H1 (cell line): ENCODE measurements around the gene RPS6KC1. TPM values are rescaled to one million over a fixed set of nuclear protein-coding genes. Genes with fewer than 3 reads are reported as not detected.

Experiments
- CTCF ChIA-PET: fragments of 300-600 bp; sonication (Branson Sonifier 250); formaldehyde crosslinking; loops from one replicate; lab custom pipeline; 2021; ENCODE audit not compliant: partially characterized antibody; lab: Charles Lee
- POLR2A ChIA-PET: fragments of 300-600 bp; sonication (Branson Sonifier 250); formaldehyde crosslinking; loops from one replicate; lab custom pipeline; 2021; ENCODE audit warnings: inconsistent platforms; ENCODE audit not compliant: partially characterized antibody; lab: Charles Lee
- DNase-seq, 2 experiments: peaks; one replicate each; pipeline versions ENCODE4 v3.0.0 to v3.0.0-alpha.2; 2010 to 2022; ENCODE audit warnings: low spot score in 2 of 2, low read depth in 1 of 2, mixed read lengths in 1 of 2
- FAIRE-seq: peaks from 2 replicates; lab custom pipeline; 2011; peaks lifted over from hg19 to GRCh38; lab: Jason Lieb, UNC
- H2AFZ ChIP-seq: 2 replicates; pipeline ENCODE4 v1.8.1; 2012; ENCODE audit warnings: low read length, inconsistent platforms
- H2AK5ac ChIP-seq: 2 replicates; pipeline ENCODE4 v1.6.1; 2013; ENCODE audit warnings: low read depth, low read length
- H2BK120ac ChIP-seq: replicated peaks from 2 replicates; pipeline ENCODE3; 2013; ENCODE audit warnings: low read depth, low read length, inconsistent platforms
- H2BK12ac ChIP-seq: 2 replicates; pipeline ENCODE4 v1.6.1; 2013; ENCODE audit warnings: low read depth, low read length
- H2BK15ac ChIP-seq: 2 replicates; pipeline ENCODE4 v1.6.1; 2013; ENCODE audit warnings: low read length
- H2BK20ac ChIP-seq: 2 replicates; pipeline ENCODE4 v1.6.1; 2013; ENCODE audit warnings: low read length
- H2BK5ac ChIP-seq: 2 replicates; pipeline ENCODE4 v1.6.1; 2013; ENCODE audit warnings: low read depth, low read length
- H3K14ac ChIP-seq: 2 replicates; pipeline ENCODE4 v1.6.1; 2013; ENCODE audit warnings: inconsistent platforms; ENCODE audit not compliant: insufficient read length
- H3K18ac ChIP-seq: 2 replicates; pipeline ENCODE4 v1.6.1; 2013; ENCODE audit warnings: low read length; ENCODE audit errors: extremely low read depth
- H3K23ac ChIP-seq: 2 replicates; pipeline ENCODE4 v1.6.1; 2013; ENCODE audit warnings: inconsistent platforms; ENCODE audit not compliant: insufficient read length
- H3K23me2 ChIP-seq: 2 replicates; pipeline ENCODE4 v1.6.1; 2013; ENCODE audit warnings: low read depth, low read length
- H3K27ac ChIP-seq: 2 replicates; pipeline ENCODE4 v1.6.1; 2011; ENCODE audit warnings: low read depth, low read length, inconsistent platforms
- H3K27me3 ChIP-seq, 4 experiments: replicated peaks in 1 of 4; 1 replicate in 1 of 4; 2 replicates in 3 of 4; pipeline versions ENCODE4 v1.6.1 to v1.8.1; 2011 to 2013; ENCODE audit warnings: low read length in 3 of 4, mild to moderate bottlenecking in 3 of 4, inconsistent platforms in 2 of 4, mixed read lengths in 2 of 4, moderate library complexity in 1 of 4; ENCODE audit not compliant: control insufficient read depth in 3 of 4, insufficient read depth in 3 of 4; ENCODE audit errors: extremely low read depth in 1 of 4
- H3K36me3 ChIP-seq, 4 experiments: 2 replicates each; pipeline versions ENCODE4 v1.6.1 to v1.8.1; 2011 to 2013; ENCODE audit warnings: mild to moderate bottlenecking in 4 of 4, low read length in 3 of 4, moderate library complexity in 2 of 4, control low read depth in 1 of 4, inconsistent platforms in 1 of 4; ENCODE audit not compliant: insufficient read depth in 4 of 4, control insufficient read depth in 2 of 4
- H3K4ac ChIP-seq: replicated peaks from 2 replicates; pipeline ENCODE3; 2013; ENCODE audit warnings: low read length, low read depth, mixed read lengths, inconsistent platforms; ENCODE audit not compliant: insufficient read length
- H3K4me1 ChIP-seq, 4 experiments: replicated peaks in 1 of 4; 1 replicate in 1 of 4; 2 replicates in 3 of 4; pipeline versions ENCODE4 v1.6.1 to v1.8.1; 2011 to 2013; ENCODE audit warnings: low read length in 3 of 4, inconsistent platforms in 2 of 4, mixed read lengths in 1 of 4; ENCODE audit not compliant: insufficient read depth in 4 of 4, control insufficient read depth in 3 of 4
- H3K4me2 ChIP-seq, 2 experiments: 2 replicates each; pipeline versions ENCODE4 v1.6.1 to v1.8.1; 2011 to 2013; ENCODE audit warnings: low read depth in 2 of 2, low read length in 2 of 2, control low read depth in 1 of 2, inconsistent platforms in 1 of 2, mild to moderate bottlenecking in 1 of 2; ENCODE audit not compliant: insufficient read depth in 1 of 2
- H3K4me3 ChIP-seq, 4 experiments: fragments of 200-600, 300-600 bp in 1 of 4; sonication (generic), shearing (Covaris generic), sonication (Bioruptor Twin) in 1 of 4; 2 replicates each; pipeline versions ENCODE4 v1.5.1 to v1.8.1; 2011 to 2016; ENCODE audit warnings: low read length in 4 of 4, low read depth in 3 of 4, control low read depth in 2 of 4, inconsistent platforms in 2 of 4, mild to moderate bottlenecking in 2 of 4, mixed read lengths in 1 of 4, moderate library complexity in 1 of 4; ENCODE audit not compliant: insufficient read depth in 2 of 4; ENCODE audit errors: extremely low read depth in 1 of 4
- H3K56ac ChIP-seq: replicated peaks from 2 replicates; pipeline ENCODE3; 2013; ENCODE audit warnings: low read depth, mild to moderate bottlenecking, mixed read lengths, low read length, inconsistent platforms; ENCODE audit not compliant: insufficient read length
- H3K79me1 ChIP-seq: 2 replicates; pipeline ENCODE4 v1.6.1; 2013; ENCODE audit warnings: low read depth, low read length, control low read depth
- H3K79me2 ChIP-seq, 2 experiments: 2 replicates each; pipeline versions ENCODE4 v1.6.1 to v1.8.1; 2012 to 2013; ENCODE audit warnings: low read length in 2 of 2, mild to moderate bottlenecking in 2 of 2, inconsistent platforms in 1 of 2; ENCODE audit not compliant: insufficient read depth in 2 of 2, control insufficient read depth in 1 of 2
- H3K9ac ChIP-seq, 4 experiments: replicated peaks in 1 of 4; 1 replicate in 1 of 4; 2 replicates in 3 of 4; pipeline versions ENCODE4 v1.6.1 to v1.8.1; 2011 to 2013; ENCODE audit warnings: low read depth in 3 of 4, low read length in 3 of 4, control low read depth in 2 of 4, mild to moderate bottlenecking in 2 of 4, moderate library complexity in 2 of 4, inconsistent platforms in 1 of 4; ENCODE audit errors: extremely low read depth in 1 of 4
- H3K9me3 ChIP-seq, 2 experiments: 2 replicates each; pipeline versions ENCODE4 v1.6.1 to v1.8.1; 2012 to 2013; ENCODE audit warnings: mild to moderate bottlenecking in 2 of 2, moderate library complexity in 2 of 2, control low read depth in 1 of 2, inconsistent platforms in 1 of 2, low read depth in 1 of 2, low read length in 1 of 2, mixed read lengths in 1 of 2; ENCODE audit not compliant: insufficient read depth in 2 of 2
- H4K20me1 ChIP-seq, 2 experiments: replicated peaks in 1 of 2; 2 replicates each; pipeline versions ENCODE3 to v1.8.1; 2011 to 2013; ENCODE audit warnings: inconsistent platforms in 2 of 2, low read length in 2 of 2, mild to moderate bottlenecking in 1 of 2; ENCODE audit not compliant: insufficient read depth in 2 of 2, control insufficient read depth in 1 of 2
- H4K5ac ChIP-seq: 2 replicates; pipeline ENCODE4 v1.6.1; 2013; ENCODE audit warnings: low read length, low read depth, mixed read lengths, inconsistent platforms; ENCODE audit not compliant: insufficient read length
- H4K8ac ChIP-seq: 2 replicates; pipeline ENCODE4 v1.8.0; 2013; ENCODE audit warnings: mild to moderate bottlenecking, moderate library complexity, low read length, inconsistent platforms; ENCODE audit not compliant: insufficient read depth; ENCODE audit errors: extremely low read depth
- H4K91ac ChIP-seq: replicated peaks from 2 replicates; pipeline ENCODE3; 2013; ENCODE audit warnings: low read length, mixed read lengths, inconsistent platforms; ENCODE audit not compliant: insufficient read length
- CREB1 ChIP-seq: IDR thresholded peaks from 2 replicates; pipeline ENCODE4 v1.6.1; 2012; ENCODE audit warnings: inconsistent platforms
- RFX5 ChIP-seq: IDR thresholded peaks from 2 replicates; pipeline ENCODE4 v1.6.1; 2011; ENCODE audit warnings: low read depth, low read length, improper control_type of control experiment, borderline replicate concordance
- SIX5 ChIP-seq: IDR thresholded peaks from 2 replicates; pipeline ENCODE4 v1.6.1; 2011; ENCODE audit warnings: mild to moderate bottlenecking, low read depth, low read length
- WGBS, 2 experiments: shearing (Covaris generic) in 1 of 2; methylation state at CpG; one replicate each; pipeline versions ENCODE4 v1.1.6 to v1.1.7; 2013 to 2015; ENCODE audit warnings: low lambda C conversion rate in 2 of 2, mixed read lengths in 2 of 2, inconsistent platforms in 1 of 2, low coverage in 1 of 2, missing lambda C conversion rate in 1 of 2; ENCODE audit not compliant: insufficient replicate concordance in 2 of 2, insufficient coverage in 1 of 2, insufficient read length in 1 of 2; ENCODE audit errors: extremely low coverage in 1 of 2, missing lambda C conversion rate in 1 of 2; 5-methylcytosine and 5-hydroxymethylcytosine counted together
- polyA plus RNA-seq, 7 experiments: library from polyadenylated mRNA; depleted of rRNA in 3 of 7; stranded (reverse) in 5 of 7; unstranded in 2 of 7; fragments of >200 nt in 5 of 7; fragments of 200-250 nt in 2 of 7; gene quantifications; 1 replicate in 5 of 7; 2 replicates in 1 of 7; 4 replicates in 1 of 7; pipeline versions ENCODE4 v1.2.1 to v1.2.3, GENCODE V29; 2011 to 2013; ENCODE audit warnings: missing spikeins in 2 of 7, mixed read lengths in 2 of 7
- total RNA-seq: library from RNA; stranded (reverse); fragmentation: NEBNext Ultra II Directional; extraction: Animal tissue kit (Norgen Biotek cat#: 25700); gene quantifications from 2 replicates; pipeline ENCODE4 v1.2.1, GENCODE V29; 2021

Gene RPS6KC1
- total and polyA plus RNA-seq, 2 of the 8 experiments (the other 6 are each of a cell fraction or from before 2014, with no cell fraction given) = 4.9 to 17.6 TPM

GRCh38 chr1:213104604-213105003, 53.6 kb downstream of the RPS6KC1 start:
- H3K9me3 ChIP-seq = no peaks in the 10 kb centered on the region
- H2BK20ac ChIP-seq = no peak overlapping the region
- no peak overlapping the region for H3K4me2 ChIP-seq
- no peak overlapping the region for H4K5ac ChIP-seq
- no peak overlapping the region for H2BK120ac ChIP-seq
- TF ChIP-seq SIX5 (no peak), RFX5 (no peak), CREB1 (no peak)
- no peaks in the 10 kb centered on the region for H3K79me2 ChIP-seq
- ChIA-PET CTCF (interaction anchor here (2.8 kb wide), 1 partner anchor 19 kb away, joined by 10 read pairs; no protein-coding TSS in a partner anchor), POLR2A (no interaction called here)
- no peaks in the 10 kb centered on the region for H3K23me2 ChIP-seq
- no peak overlapping the region for H3K14ac ChIP-seq
- H3K27me3 ChIP-seq = no peaks in the 10 kb centered on the region
- no peaks in the 10 kb centered on the region for H3K36me3 ChIP-seq
- H4K8ac ChIP-seq = no peak overlapping the region
- no peak overlapping the region for H2BK12ac ChIP-seq
- no peaks in the 10 kb centered on the region for H4K20me1 ChIP-seq
- H3K4me1 ChIP-seq = no peaks in the 10 kb centered on the region
- H3K56ac ChIP-seq = no peak overlapping the region
- no peak overlapping the region for H2BK15ac ChIP-seq
- no peak for FAIRE-seq
- H3K27ac ChIP-seq = no peak overlapping the region
- DNase-seq = no peak
- H3K18ac ChIP-seq = no peak overlapping the region
- no peak overlapping the region for H3K23ac ChIP-seq
- 90% methylated on average over 2 of the region's 2 CpGs; no CpG with 5 or more reads in 1 of the 2 experiments for WGBS, 2 experiments
- no peak overlapping the region for H4K91ac ChIP-seq
- no peak overlapping the region for H2AFZ ChIP-seq
- no peak overlapping the region for H2BK5ac ChIP-seq
- H2AK5ac ChIP-seq = no peak overlapping the region
- H3K9ac ChIP-seq = no peak overlapping the region
- no peaks in the 10 kb centered on the region for H3K79me1 ChIP-seq
- no peak overlapping the region for H3K4me3 ChIP-seq
- no peak overlapping the region for H3K4ac ChIP-seq
